ENCODE results near the gene MANF. TPM values are rescaled to one million over a fixed set of nuclear protein-coding genes. Genes with fewer than 3 reads are reported as not detected.
A peak's percentile ranks its signal among the peaks of the same experiment; 100 is the strongest.

MANF gene
- 84.5 TPM for total RNA-seq
- 60.7 TPM for polyA plus RNA-seq
- long read RNA-seq, donor 1, partial matches to known transcripts, result 0 of 3 reads
- long read RNA-seq, donor 1, other reads (novel, unspliced or antisense), result 0 of 3 reads
- long read RNA-seq, donor 2, transcript MANF-203 (2 exons, 436 nt), result minor isoform, 11 of 32 reads
- long read RNA-seq, donor 2, transcript MANF-204 (4 exons, 1,153 nt), result major isoform, 20 of 32 reads
- long read RNA-seq, donor 2, partial matches to known transcripts, result 0 of 32 reads
- long read RNA-seq, donor 2, other reads (novel, unspliced or antisense), result 0 of 32 reads
- long read RNA-seq, donor 3, transcript MANF-202 (3 exons, 1,509 nt), result minor isoform, 6 of 70 reads
- long read RNA-seq, donor 3, transcript MANF-203 (2 exons, 436 nt), result minor isoform, 9 of 70 reads
- long read RNA-seq, donor 3, transcript MANF-204 (4 exons, 1,153 nt), result major isoform, 44 of 70 reads
- long read RNA-seq, donor 3, partial matches to known transcripts, result 11 of 70 reads
- long read RNA-seq, donor 3, other reads (novel, unspliced or antisense), result 0 of 70 reads
- long read RNA-seq, donor 4, transcript MANF-204 (4 exons, 1,153 nt), result major isoform, 8 of 24 reads
- long read RNA-seq, donor 4, transcript MANF-203 (2 exons, 436 nt), result major isoform, 8 of 24 reads
- long read RNA-seq, donor 4, partial matches to known transcripts, result 8 of 24 reads
- long read RNA-seq, donor 4, other reads (novel, unspliced or antisense), result 0 of 24 reads
- long read RNA-seq, donor 5, transcript MANF-204 (4 exons, 1,153 nt), result major isoform, 22 of 32 reads
- long read RNA-seq, donor 5, transcript MANF-203 (2 exons, 436 nt), result minor isoform, 10 of 32 reads
- long read RNA-seq, donor 5, partial matches to known transcripts, result 0 of 32 reads
- long read RNA-seq, donor 5, other reads (novel, unspliced or antisense), result 0 of 32 reads
- long read RNA-seq, donor 6, transcript MANF-203 (2 exons, 436 nt), result minor isoform, 7 of 23 reads
- long read RNA-seq, donor 6, transcript MANF-204 (4 exons, 1,153 nt), result major isoform, 13 of 23 reads
- long read RNA-seq, donor 6, partial matches to known transcripts, result 0 of 23 reads
- long read RNA-seq, donor 6, other reads (novel, unspliced or antisense), result 0 of 23 reads
- long read RNA-seq, donor 7, transcript MANF-204 (4 exons, 1,153 nt), result major isoform, 32 of 38 reads
- long read RNA-seq, donor 7, partial matches to known transcripts, result 0 of 38 reads
- long read RNA-seq, donor 7, other reads (novel, unspliced or antisense), result 0 of 38 reads
- long read RNA-seq, donor 8, transcript MANF-204 (4 exons, 1,153 nt), result major isoform, 7 of 8 reads
- long read RNA-seq, donor 8, partial matches to known transcripts, result 0 of 8 reads
- long read RNA-seq, donor 8, other reads (novel, unspliced or antisense), result 0 of 8 reads
- long read RNA-seq, donor 9, transcript MANF-204 (4 exons, 1,153 nt), result major isoform, 9 of 11 reads
- long read RNA-seq, donor 9, partial matches to known transcripts, result 0 of 11 reads
- long read RNA-seq, donor 9, other reads (novel, unspliced or antisense), result 0 of 11 reads
- long read RNA-seq, donor 10, transcript MANF-204 (4 exons, 1,153 nt), result major isoform, 20 of 22 reads
- long read RNA-seq, donor 10, partial matches to known transcripts, result 0 of 22 reads
- long read RNA-seq, donor 10, other reads (novel, unspliced or antisense), result 0 of 22 reads

- H3K36me3 ChIP-seq (ENCODE audit: control insufficient read depth in 2 of 2, insufficient read depth in 2 of 2, low read length in 1 of 2), result peaks cover 19 to 26% of the 10 kb centered on the region in 2 donors
- peak within 1 kb of the TSS; percentile 93 to 98 for H3K4me3 ChIP-seq (ENCODE audit: low read length in 2 of 2)
- under 1% methylated on average over 63 of the region's 65 CpGs for WGBS
- DNase-seq (ENCODE audit: low read depth in 6 of 9, low spot score in 9 of 9), result peak; percentile 85 to 99 (median 97)
- H3K27me3 ChIP-seq (ENCODE audit: control insufficient read depth in 2 of 2, insufficient read depth in 1 of 2, low read length in 1 of 2), result no peaks in the 10 kb centered on the region
- no peaks in the 10 kb centered on the region for H3K9me3 ChIP-seq (ENCODE audit: control insufficient read depth in 2 of 2, insufficient read depth in 1 of 2, low read length in 1 of 2)
- peak within 1 kb of the TSS; percentile 91 to 97 for H3K27ac ChIP-seq (ENCODE audit: low read depth in 1 of 2, low read length in 1 of 2)
- H3K4me1 ChIP-seq (ENCODE audit: control insufficient read depth in 2 of 2, insufficient read depth in 2 of 2, low read length in 2 of 2), result peaks cover 26 to 50% of the 10 kb centered on the region in 2 donors
Measured at GRCh38 chr3:51384726-51385473, at the start of gene MANF. TSS of gene MANF (plus strand) at chr3:51385291. CDS start at chr3:51385343, 52 bp downstream.

DNA sequence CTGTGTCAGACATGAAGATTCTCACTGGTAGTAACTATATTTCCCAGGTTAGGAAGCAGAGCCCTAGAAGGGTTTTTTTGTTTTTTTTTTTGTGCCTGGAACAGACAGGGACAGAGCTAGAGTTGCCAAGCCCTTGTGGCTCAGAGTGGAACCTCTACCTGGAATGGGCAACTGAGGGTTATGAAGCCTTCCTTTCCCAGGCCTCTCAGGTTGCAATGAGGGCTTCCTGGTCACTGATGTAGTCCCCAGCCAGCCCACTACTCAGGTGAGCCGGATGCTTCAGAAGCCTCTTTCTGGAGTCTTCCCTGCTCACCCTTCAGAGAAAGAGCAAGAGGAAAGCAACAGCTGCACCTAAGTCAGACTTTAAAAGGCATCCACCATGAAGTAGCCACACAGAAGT is 48.8 kb upstream of the MANF start:
- DNase-seq (ENCODE audit: low read depth in 6 of 9, low spot score in 9 of 9), result no peak
- no peak overlapping the region for H3K27ac ChIP-seq (ENCODE audit: low read depth in 1 of 2, low read length in 1 of 2)
- no peaks in the 10 kb centered on the region for H3K36me3 ChIP-seq (ENCODE audit: control insufficient read depth in 2 of 2, insufficient read depth in 2 of 2, low read length in 1 of 2)
- no peaks in the 10 kb centered on the region for H3K9me3 ChIP-seq (ENCODE audit: control insufficient read depth in 2 of 2, insufficient read depth in 1 of 2, low read length in 1 of 2)
- 95% methylated on average over 1 of the region's 1 CpG for WGBS
- H3K27me3 ChIP-seq (ENCODE audit: control insufficient read depth in 2 of 2, insufficient read depth in 1 of 2, low read length in 1 of 2), result no peaks in the 10 kb centered on the region
- H3K4me3 ChIP-seq (ENCODE audit: low read length in 2 of 2), result no peak overlapping the region
- no peaks in the 10 kb centered on the region for H3K4me1 ChIP-seq (ENCODE audit: control insufficient read depth in 2 of 2, insufficient read depth in 2 of 2, low read length in 2 of 2)

GRCh38 chr3:51337666-51338065 is 47.4 kb upstream of the MANF start:
- H3K27ac ChIP-seq (ENCODE audit: low read depth in 1 of 2, low read length in 1 of 2), result no peak overlapping the region
- H3K4me3 ChIP-seq (ENCODE audit: low read length in 2 of 2), result no peak overlapping the region

DNA sequence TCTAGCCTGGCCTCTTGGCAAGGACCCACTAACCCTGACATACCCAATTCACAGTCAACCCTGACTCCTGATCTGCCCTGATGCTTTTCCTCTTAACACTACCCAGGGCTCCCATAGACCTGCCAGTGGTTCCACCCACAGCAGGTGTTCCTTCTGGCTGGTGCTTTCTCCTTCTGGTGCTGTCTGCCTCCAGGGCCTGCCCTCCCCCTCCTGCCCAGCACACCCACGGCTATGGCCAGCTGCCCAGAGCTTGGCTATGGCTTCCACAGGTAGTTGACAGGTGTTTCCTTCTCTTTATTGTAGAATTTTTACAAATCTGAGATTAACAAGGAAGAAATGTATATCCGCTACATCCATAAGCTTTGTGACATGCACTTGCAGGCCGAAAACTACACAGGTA is 46.5 kb upstream of the MANF start:
- 86% methylated on average over 3 of the region's 3 CpGs for WGBS
- Histone ChIP-seq H3K27ac (ENCODE audit: low read depth in 1 of 2, low read length in 1 of 2) (no peak overlapping the region), H3K27me3 (ENCODE audit: control insufficient read depth in 2 of 2, insufficient read depth in 1 of 2, low read length in 1 of 2) (no peaks in the 10 kb centered on the region), H3K9me3 (ENCODE audit: control insufficient read depth in 2 of 2, insufficient read depth in 1 of 2, low read length in 1 of 2) (no peaks in the 10 kb centered on the region), H3K4me1 (ENCODE audit: control insufficient read depth in 2 of 2, insufficient read depth in 2 of 2, low read length in 2 of 2) (no peaks in the 10 kb centered on the region), H3K36me3 (ENCODE audit: control insufficient read depth in 2 of 2, insufficient read depth in 2 of 2, low read length in 1 of 2) (no peaks in the 10 kb centered on the region), H3K4me3 (ENCODE audit: low read length in 2 of 2) (no peak overlapping the region)
- no peak for DNase-seq (ENCODE audit: low read depth in 6 of 9, low spot score in 9 of 9)

More at GRCh38 chr3:51337666-51338065, 47.4 kb upstream of the MANF start:
- Histone ChIP-seq H3K9me3 (ENCODE audit: control insufficient read depth in 2 of 2, insufficient read depth in 1 of 2, low read length in 1 of 2) (no peaks in the 10 kb centered on the region), H3K4me1 (ENCODE audit: control insufficient read depth in 2 of 2, insufficient read depth in 2 of 2, low read length in 2 of 2) (no peaks in the 10 kb centered on the region), H3K27me3 (ENCODE audit: control insufficient read depth in 2 of 2, insufficient read depth in 1 of 2, low read length in 1 of 2) (no peaks in the 10 kb centered on the region), H3K36me3 (ENCODE audit: control insufficient read depth in 2 of 2, insufficient read depth in 2 of 2, low read length in 1 of 2) (no peaks in the 10 kb centered on the region)
- 84% methylated on average over 1 of the region's 1 CpG for WGBS
- no peak for DNase-seq (ENCODE audit: low read depth in 6 of 9, low spot score in 9 of 9)

DNA sequence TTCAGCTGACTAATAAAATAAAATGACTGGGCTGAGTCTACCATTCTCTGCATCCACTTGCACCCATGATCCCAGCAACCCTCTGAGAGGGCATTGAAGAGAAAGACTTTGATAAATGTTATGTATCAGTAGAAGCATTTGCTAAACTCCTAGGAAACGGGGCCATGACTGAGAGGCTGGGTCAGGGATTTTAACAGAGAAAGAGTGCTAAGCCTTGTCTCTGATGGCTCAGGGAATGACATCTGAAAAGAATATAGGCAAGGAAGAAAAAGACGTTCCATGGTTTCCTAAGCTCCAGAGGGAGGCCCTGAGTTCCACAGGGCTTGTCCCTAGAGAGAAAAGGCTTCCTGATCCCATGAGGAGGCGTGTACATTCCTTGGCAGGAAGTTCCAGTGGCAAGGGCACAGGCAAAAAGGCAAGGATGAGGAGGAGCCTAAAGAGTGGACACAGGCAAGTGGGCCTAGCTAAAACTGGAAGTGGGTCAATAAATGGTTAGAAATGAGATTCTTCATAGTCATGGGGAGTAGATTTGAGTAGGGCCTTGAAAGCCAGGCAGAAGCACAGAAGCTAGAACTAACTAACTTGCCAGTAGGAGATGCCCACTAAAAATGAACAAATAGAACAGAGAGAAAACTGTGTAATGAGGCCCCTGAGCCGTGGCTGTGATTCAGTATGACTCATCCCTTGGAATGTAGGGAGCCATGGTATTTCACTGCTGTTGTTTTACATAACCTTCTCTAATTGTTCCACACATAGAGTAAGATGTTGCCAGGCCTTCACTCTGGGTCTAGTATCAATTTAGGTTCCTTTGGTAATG is 44.9 kb upstream of the MANF start:
- no peaks in the 10 kb centered on the region for H3K9me3 ChIP-seq (ENCODE audit: control insufficient read depth in 2 of 2, insufficient read depth in 1 of 2, low read length in 1 of 2)
- H3K4me1 ChIP-seq (ENCODE audit: control insufficient read depth in 2 of 2, insufficient read depth in 2 of 2, low read length in 2 of 2), result no peaks in the 10 kb centered on the region
- H3K27me3 ChIP-seq (ENCODE audit: control insufficient read depth in 2 of 2, insufficient read depth in 1 of 2, low read length in 1 of 2), result no peaks in the 10 kb centered on the region
- DNase-seq (ENCODE audit: low read depth in 6 of 9, low spot score in 9 of 9), result no peak
- H3K36me3 ChIP-seq (ENCODE audit: control insufficient read depth in 2 of 2, insufficient read depth in 2 of 2, low read length in 1 of 2), result no peaks in the 10 kb centered on the region
- H3K4me3 ChIP-seq (ENCODE audit: low read length in 2 of 2), result no peak overlapping the region
- no peak overlapping the region for H3K27ac ChIP-seq (ENCODE audit: low read depth in 1 of 2, low read length in 1 of 2)
- 90% methylated on average over 4 of the region's 4 CpGs for WGBS

GRCh38 chr3:51340989-51341636 is 44.0 kb upstream of the MANF start:
- H3K9me3 ChIP-seq (ENCODE audit: control insufficient read depth in 2 of 2, insufficient read depth in 1 of 2, low read length in 1 of 2), result no peaks in the 10 kb centered on the region
- WGBS, result 93% methylated on average over 8 of the region's 8 CpGs

DNA sequence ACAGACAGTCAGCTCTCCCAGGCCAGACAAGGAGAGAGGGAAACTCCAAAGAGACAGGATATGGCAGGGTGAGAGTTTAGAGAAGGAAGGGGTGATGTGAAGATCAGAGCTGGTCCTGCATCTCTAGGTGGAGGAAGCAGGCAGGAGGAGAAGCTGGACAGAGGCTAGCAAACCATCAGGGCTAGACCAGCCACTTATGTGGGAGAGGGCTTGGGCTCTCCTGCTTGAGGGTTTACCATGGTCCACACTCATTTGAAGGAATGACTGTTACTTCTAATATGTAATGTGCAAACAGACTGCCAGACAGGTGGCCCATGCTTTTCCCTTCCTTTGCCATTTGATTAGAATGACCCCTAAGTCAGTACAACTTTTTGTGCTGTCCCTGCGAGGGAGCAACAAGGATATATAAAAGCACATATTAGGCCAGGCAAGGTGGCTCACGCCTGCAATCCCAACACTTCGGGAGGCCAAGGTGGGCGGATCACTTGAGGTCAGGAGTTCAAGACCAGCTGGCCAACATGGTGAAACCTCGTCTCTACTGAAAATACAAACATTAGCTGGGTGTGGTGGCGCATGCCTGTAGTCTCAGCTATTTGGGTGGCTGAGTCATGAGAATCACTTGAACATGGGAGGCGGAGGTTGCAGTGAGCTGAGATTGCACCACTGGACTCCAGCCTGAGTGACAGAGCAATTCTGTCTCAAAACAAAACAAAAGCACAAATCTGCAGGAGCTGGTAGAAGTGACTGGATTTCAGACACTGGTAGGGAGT is 41.0 kb upstream of the MANF start:
- 97% methylated on average over 7 of the region's 7 CpGs for WGBS
- no peaks in the 10 kb centered on the region for H3K27me3 ChIP-seq (ENCODE audit: control insufficient read depth in 2 of 2, insufficient read depth in 1 of 2, low read length in 1 of 2)
- H3K9me3 ChIP-seq (ENCODE audit: control insufficient read depth in 2 of 2, insufficient read depth in 1 of 2, low read length in 1 of 2), result no peaks in the 10 kb centered on the region
- H3K27ac ChIP-seq (ENCODE audit: low read depth in 1 of 2, low read length in 1 of 2), result no peak overlapping the region
- no peaks in the 10 kb centered on the region for H3K4me1 ChIP-seq (ENCODE audit: control insufficient read depth in 2 of 2, insufficient read depth in 2 of 2, low read length in 2 of 2)
- no peaks in the 10 kb centered on the region for H3K36me3 ChIP-seq (ENCODE audit: control insufficient read depth in 2 of 2, insufficient read depth in 2 of 2, low read length in 1 of 2)
- no peak for DNase-seq (ENCODE audit: low read depth in 6 of 9, low spot score in 9 of 9)
- H3K4me3 ChIP-seq (ENCODE audit: low read length in 2 of 2), result no peak overlapping the region

More at GRCh38 chr3:51340989-51341636, 44.0 kb upstream of the MANF start:
- H3K27me3 ChIP-seq (ENCODE audit: control insufficient read depth in 2 of 2, insufficient read depth in 1 of 2, low read length in 1 of 2), result no peaks in the 10 kb centered on the region
- H3K4me1 ChIP-seq (ENCODE audit: control insufficient read depth in 2 of 2, insufficient read depth in 2 of 2, low read length in 2 of 2), result no peaks in the 10 kb centered on the region
- DNase-seq (ENCODE audit: low read depth in 6 of 9, low spot score in 9 of 9), result no peak
- H3K27ac ChIP-seq (ENCODE audit: low read depth in 1 of 2, low read length in 1 of 2), result no peak overlapping the region
- H3K4me3 ChIP-seq (ENCODE audit: low read length in 2 of 2), result no peak overlapping the region
- H3K36me3 ChIP-seq (ENCODE audit: control insufficient read depth in 2 of 2, insufficient read depth in 2 of 2, low read length in 1 of 2), result no peaks in the 10 kb centered on the region

Measured in thymus (tissue), 14 donors.